ENCODE results near the gene DOCK6.
A peak's percentile ranks its signal among the peaks of the same experiment; 100 is the strongest.

The DOCK6 gene

GRCh38 chr19:11154683-11155047 is 107.7 kb downstream of the DOCK6 start:
- H3K79me2 ChIP-seq (ENCODE audit: insufficient read depth, low read depth) = peaks cover 42% of the 10 kb centered on the region
- no peak overlapping the region for H2AFZ ChIP-seq (ENCODE audit: low read depth)
- no peaks in the 10 kb centered on the region for H3K27me3 ChIP-seq (ENCODE audit: insufficient read depth, low read depth)
- H3K4me3 ChIP-seq (IDR thresholded peaks at IDR 0.05; ENCODE audit: insufficient read depth, low read depth, low read length) = no peak overlapping the region
- TF ChIP-seq, protein P1, sequence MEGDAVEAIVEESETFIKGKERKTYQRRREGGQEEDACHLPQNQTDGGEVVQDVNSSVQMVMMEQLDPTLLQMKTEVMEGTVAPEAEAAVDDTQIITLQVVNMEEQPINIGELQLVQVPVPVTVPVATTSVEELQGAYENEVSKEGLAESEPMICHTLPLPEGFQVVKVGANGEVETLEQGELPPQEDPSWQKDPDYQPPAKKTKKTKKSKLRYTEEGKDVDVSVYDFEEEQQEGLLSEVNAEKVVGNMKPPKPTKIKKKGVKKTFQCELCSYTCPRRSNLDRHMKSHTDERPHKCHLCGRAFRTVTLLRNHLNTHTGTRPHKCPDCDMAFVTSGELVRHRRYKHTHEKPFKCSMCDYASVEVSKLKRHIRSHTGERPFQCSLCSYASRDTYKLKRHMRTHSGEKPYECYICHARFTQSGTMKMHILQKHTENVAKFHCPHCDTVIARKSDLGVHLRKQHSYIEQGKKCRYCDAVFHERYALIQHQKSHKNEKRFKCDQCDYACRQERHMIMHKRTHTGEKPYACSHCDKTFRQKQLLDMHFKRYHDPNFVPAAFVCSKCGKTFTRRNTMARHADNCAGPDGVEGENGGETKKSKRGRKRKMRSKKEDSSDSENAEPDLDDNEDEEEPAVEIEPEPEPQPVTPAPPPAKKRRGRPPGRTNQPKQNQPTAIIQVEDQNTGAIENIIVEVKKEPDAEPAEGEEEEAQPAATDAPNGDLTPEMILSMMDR (conservative IDR thresholded peaks at IDR 0.05; ENCODE audit: low read depth, low read length) = no peak
- peak overlapping the region; percentile 77 for H3K4me2 ChIP-seq
- H3K36me3 ChIP-seq (ENCODE audit: insufficient read depth) = no peaks in the 10 kb centered on the region
- no peaks in the 10 kb centered on the region for H4K20me1 ChIP-seq (ENCODE audit: insufficient read depth)
- peaks cover 13% of the 10 kb centered on the region for H3K4me1 ChIP-seq (ENCODE audit: low read depth, poor library complexity, severe bottlenecking)
- peak overlapping the region; percentile 81; the same call in 1 of the 2 replicates for H3K9ac ChIP-seq
- no peak overlapping the region for H3K27ac ChIP-seq

GRCh38 chr19:11152318-11153062 is 109.8 kb downstream of the DOCK6 start:
- H3K4me3 ChIP-seq (IDR thresholded peaks at IDR 0.05; ENCODE audit: insufficient read depth, low read depth, low read length) = no peak overlapping the region
- TF ChIP-seq, protein P1 (conservative IDR thresholded peaks at IDR 0.05; ENCODE audit: low read depth, low read length) = no peak
- H4K20me1 ChIP-seq (ENCODE audit: insufficient read depth) = no peaks in the 10 kb centered on the region
- H3K79me2 ChIP-seq (ENCODE audit: insufficient read depth, low read depth) = peaks cover 46% of the 10 kb centered on the region
- peaks cover 13% of the 10 kb centered on the region for H3K4me1 ChIP-seq (ENCODE audit: low read depth, poor library complexity, severe bottlenecking)
- no peak overlapping the region for H3K27ac ChIP-seq
- no peak overlapping the region for H3K4me2 ChIP-seq
- no peak overlapping the region for H2AFZ ChIP-seq (ENCODE audit: low read depth)
- no peak overlapping the region for H3K9ac ChIP-seq
- H3K36me3 ChIP-seq (ENCODE audit: insufficient read depth) = no peaks in the 10 kb centered on the region
- H3K27me3 ChIP-seq (ENCODE audit: insufficient read depth, low read depth) = no peaks in the 10 kb centered on the region

DNA sequence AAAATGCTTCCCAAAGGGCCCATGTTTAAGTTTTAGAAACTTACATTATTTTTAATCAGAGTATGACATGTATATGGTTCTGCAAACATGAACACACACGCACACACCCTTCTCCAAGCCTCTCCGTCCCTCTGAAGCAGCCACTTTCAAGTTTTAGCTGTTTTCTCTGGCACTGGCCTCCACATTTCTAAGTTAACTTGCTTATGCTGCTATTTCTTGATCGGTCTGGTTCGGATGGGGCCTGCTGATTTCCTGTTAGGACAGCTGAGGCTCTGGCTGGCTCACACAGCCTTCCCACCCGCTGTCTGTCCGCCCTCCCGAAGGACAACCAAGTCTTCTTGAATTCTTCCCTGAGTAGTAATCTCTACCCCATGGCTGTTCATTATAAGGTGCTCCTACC is 111.1 kb downstream of the DOCK6 start:
- H3K36me3 ChIP-seq (ENCODE audit: insufficient read depth) = no peaks in the 10 kb centered on the region
- TF ChIP-seq, protein P1 (conservative IDR thresholded peaks at IDR 0.05; ENCODE audit: low read depth, low read length) = no peak

More for the DNA sequence above, 111.1 kb downstream of the DOCK6 start:
- peaks cover 46% of the 10 kb centered on the region for H3K79me2 ChIP-seq (ENCODE audit: insufficient read depth, low read depth)
- H3K4me1 ChIP-seq (ENCODE audit: low read depth, poor library complexity, severe bottlenecking) = peaks cover 10% of the 10 kb centered on the region
- no peaks in the 10 kb centered on the region for H3K27me3 ChIP-seq (ENCODE audit: insufficient read depth, low read depth)
- no peak overlapping the region for H3K27ac ChIP-seq
- no peak overlapping the region for H3K9ac ChIP-seq
- H2AFZ ChIP-seq (ENCODE audit: low read depth) = no peak overlapping the region
- H3K4me2 ChIP-seq = no peak overlapping the region
- no peaks in the 10 kb centered on the region for H4K20me1 ChIP-seq (ENCODE audit: insufficient read depth)
- no peak overlapping the region for H3K4me3 ChIP-seq (IDR thresholded peaks at IDR 0.05; ENCODE audit: insufficient read depth, low read depth, low read length)
